HepG2 (cell line): Measurements from ENCODE around the gene SYCE1L. TPM values are rescaled to one million over a fixed set of nuclear protein-coding genes. Genes with fewer than 3 reads are reported as not detected.

Experiments
- EED ChIP-seq: sonication (generic); formaldehyde crosslinking; IDR thresholded peaks from 2 replicates; pipeline ENCODE4 v1.5.0; 2020; ENCODE audit warnings: mild to moderate bottlenecking, missing genetic modification reagents
- PRDM15 ChIP-seq: sonication (generic); formaldehyde crosslinking; IDR thresholded peaks from 2 replicates; pipeline ENCODE4 v1.4.0; 2020; ENCODE audit warnings: missing genetic modification reagents
- polyA plus RNA-seq, 8 experiments: library from polyadenylated mRNA; depleted of rRNA in 3 of 8; stranded (reverse) in 7 of 8; unstranded in 1 of 8; fragments of >200 nt; fragmentation: Illumina TruSeq in 4 of 8; extraction: Trizol in 4 of 8; gene quantifications; 2 replicates each; pipeline versions ENCODE4 v1.2.1 to v1.2.3, GENCODE V29; 2011 to 2016; ENCODE audit warnings: low read depth in 4 of 8, missing spikeins in 1 of 8, mixed read lengths in 1 of 8; ENCODE audit not compliant: insufficient read depth in 1 of 8
- total RNA-seq, 5 experiments: library from RNA; depleted of rRNA; stranded (reverse); fragments of >200 nt; fragmentation: Illumina TruSeq; extraction: Trizol; gene quantifications; 2 replicates each; pipeline ENCODE4 v1.2.3, GENCODE V29; 2016; ENCODE audit warnings: low read depth in 1 of 5
- TF ChIP-seq, protein P1 (sequence below): sonication (generic); formaldehyde crosslinking; IDR thresholded peaks from 2 replicates; pipeline ENCODE4 v1.9.0; 2021; ENCODE audit warnings: mild to moderate bottlenecking, missing genetic modification reagents
- TF ChIP-seq, protein P2 (sequence below): sonication (generic); formaldehyde crosslinking; IDR thresholded peaks from 2 replicates; pipeline ENCODE4; 2020; ENCODE audit warnings: missing genetic modification reagents, mild to moderate bottlenecking, borderline replicate concordance

Gene SYCE1L
- total and polyA plus RNA-seq, 2 of the 13 experiments (the other 11 are each of a cell fraction or from before 2014, with no cell fraction given): 0.22 TPM; not detected in 1

- TF ChIP-seq, protein P1, sequence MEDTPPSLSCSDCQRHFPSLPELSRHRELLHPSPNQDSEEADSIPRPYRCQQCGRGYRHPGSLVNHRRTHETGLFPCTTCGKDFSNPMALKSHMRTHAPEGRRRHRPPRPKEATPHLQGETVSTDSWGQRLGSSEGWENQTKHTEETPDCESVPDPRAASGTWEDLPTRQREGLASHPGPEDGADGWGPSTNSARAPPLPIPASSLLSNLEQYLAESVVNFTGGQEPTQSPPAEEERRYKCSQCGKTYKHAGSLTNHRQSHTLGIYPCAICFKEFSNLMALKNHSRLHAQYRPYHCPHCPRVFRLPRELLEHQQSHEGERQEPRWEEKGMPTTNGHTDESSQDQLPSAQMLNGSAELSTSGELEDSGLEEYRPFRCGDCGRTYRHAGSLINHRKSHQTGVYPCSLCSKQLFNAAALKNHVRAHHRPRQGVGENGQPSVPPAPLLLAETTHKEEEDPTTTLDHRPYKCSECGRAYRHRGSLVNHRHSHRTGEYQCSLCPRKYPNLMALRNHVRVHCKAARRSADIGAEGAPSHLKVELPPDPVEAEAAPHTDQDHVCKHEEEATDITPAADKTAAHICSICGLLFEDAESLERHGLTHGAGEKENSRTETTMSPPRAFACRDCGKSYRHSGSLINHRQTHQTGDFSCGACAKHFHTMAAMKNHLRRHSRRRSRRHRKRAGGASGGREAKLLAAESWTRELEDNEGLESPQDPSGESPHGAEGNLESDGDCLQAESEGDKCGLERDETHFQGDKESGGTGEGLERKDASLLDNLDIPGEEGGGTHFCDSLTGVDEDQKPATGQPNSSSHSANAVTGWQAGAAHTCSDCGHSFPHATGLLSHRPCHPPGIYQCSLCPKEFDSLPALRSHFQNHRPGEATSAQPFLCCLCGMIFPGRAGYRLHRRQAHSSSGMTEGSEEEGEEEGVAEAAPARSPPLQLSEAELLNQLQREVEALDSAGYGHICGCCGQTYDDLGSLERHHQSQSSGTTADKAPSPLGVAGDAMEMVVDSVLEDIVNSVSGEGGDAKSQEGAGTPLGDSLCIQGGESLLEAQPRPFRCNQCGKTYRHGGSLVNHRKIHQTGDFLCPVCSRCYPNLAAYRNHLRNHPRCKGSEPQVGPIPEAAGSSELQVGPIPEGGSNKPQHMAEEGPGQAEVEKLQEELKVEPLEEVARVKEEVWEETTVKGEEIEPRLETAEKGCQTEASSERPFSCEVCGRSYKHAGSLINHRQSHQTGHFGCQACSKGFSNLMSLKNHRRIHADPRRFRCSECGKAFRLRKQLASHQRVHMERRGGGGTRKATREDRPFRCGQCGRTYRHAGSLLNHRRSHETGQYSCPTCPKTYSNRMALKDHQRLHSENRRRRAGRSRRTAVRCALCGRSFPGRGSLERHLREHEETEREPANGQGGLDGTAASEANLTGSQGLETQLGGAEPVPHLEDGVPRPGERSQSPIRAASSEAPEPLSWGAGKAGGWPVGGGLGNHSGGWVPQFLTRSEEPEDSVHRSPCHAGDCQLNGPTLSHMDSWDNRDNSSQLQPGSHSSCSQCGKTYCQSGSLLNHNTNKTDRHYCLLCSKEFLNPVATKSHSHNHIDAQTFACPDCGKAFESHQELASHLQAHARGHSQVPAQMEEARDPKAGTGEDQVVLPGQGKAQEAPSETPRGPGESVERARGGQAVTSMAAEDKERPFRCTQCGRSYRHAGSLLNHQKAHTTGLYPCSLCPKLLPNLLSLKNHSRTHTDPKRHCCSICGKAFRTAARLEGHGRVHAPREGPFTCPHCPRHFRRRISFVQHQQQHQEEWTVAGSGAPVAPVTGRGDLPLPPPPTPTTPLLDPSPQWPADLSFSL (CRISPR knock-in tag): no peak
- TF ChIP-seq, protein P2, sequence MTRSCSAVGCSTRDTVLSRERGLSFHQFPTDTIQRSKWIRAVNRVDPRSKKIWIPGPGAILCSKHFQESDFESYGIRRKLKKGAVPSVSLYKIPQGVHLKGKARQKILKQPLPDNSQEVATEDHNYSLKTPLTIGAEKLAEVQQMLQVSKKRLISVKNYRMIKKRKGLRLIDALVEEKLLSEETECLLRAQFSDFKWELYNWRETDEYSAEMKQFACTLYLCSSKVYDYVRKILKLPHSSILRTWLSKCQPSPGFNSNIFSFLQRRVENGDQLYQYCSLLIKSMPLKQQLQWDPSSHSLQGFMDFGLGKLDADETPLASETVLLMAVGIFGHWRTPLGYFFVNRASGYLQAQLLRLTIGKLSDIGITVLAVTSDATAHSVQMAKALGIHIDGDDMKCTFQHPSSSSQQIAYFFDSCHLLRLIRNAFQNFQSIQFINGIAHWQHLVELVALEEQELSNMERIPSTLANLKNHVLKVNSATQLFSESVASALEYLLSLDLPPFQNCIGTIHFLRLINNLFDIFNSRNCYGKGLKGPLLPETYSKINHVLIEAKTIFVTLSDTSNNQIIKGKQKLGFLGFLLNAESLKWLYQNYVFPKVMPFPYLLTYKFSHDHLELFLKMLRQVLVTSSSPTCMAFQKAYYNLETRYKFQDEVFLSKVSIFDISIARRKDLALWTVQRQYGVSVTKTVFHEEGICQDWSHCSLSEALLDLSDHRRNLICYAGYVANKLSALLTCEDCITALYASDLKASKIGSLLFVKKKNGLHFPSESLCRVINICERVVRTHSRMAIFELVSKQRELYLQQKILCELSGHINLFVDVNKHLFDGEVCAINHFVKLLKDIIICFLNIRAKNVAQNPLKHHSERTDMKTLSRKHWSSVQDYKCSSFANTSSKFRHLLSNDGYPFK (CRISPR knock-in tag): 0 out of 2 replicates have a peak, but pooled peaks have one; percentile 12
- no peak for TF ChIP-seq PRDM15 (CRISPR knock-in tag)
- peak; percentile 79; the same call in 1 of the 2 replicates for TF ChIP-seq EED (CRISPR knock-in tag)
Measured at GRCh38 chr16:77191259-77191969, 7.8 kb upstream of the SYCE1L start (continued).
